ENCODE results near the gene PGLYRP3.

PGLYRP3 gene

GRCh38 chr1:153341431-153341934 lies 28.7 kb upstream of the PGLYRP3 start:
- no peak overlapping the region for H2AFZ ChIP-seq
- H3K4me2 ChIP-seq (ENCODE audit: low read length): no peak overlapping the region
- H3K27me3 ChIP-seq (ENCODE audit: control insufficient read depth, insufficient read depth, low read length): no peaks in the 10 kb centered on the region
- no peak overlapping the region for H3K27ac ChIP-seq
- no peaks in the 10 kb centered on the region for H3K4me1 ChIP-seq
- no peak for TF ChIP-seq CTCF (IDR thresholded peaks at IDR 0.05)
- no peak overlapping the region for H3K9ac ChIP-seq
- H3K9me3 ChIP-seq (ENCODE audit: control insufficient read depth, low read length): no peaks in the 10 kb centered on the region
- H3K4me3 ChIP-seq (ENCODE audit: low read depth, low read length): no peak overlapping the region
- no peaks in the 10 kb centered on the region for H3K36me3 ChIP-seq (ENCODE audit: control insufficient read depth, insufficient read depth, low read length)
- H3K79me2 ChIP-seq: no peaks in the 10 kb centered on the region

GRCh38 chr1:153340356-153340755 lies 27.6 kb upstream of the PGLYRP3 start:
- Histone ChIP-seq H3K36me3 (ENCODE audit: control insufficient read depth, insufficient read depth, low read length) (no peaks in the 10 kb centered on the region), H3K9me3 (ENCODE audit: control insufficient read depth, low read length) (no peaks in the 10 kb centered on the region), H3K27me3 (ENCODE audit: control insufficient read depth, insufficient read depth, low read length) (no peaks in the 10 kb centered on the region), H3K79me2 (no peaks in the 10 kb centered on the region), H3K4me1 (no peaks in the 10 kb centered on the region), H3K9ac (no peak overlapping the region), H3K27ac (no peak overlapping the region), H2AFZ (no peak overlapping the region), H3K4me2 (ENCODE audit: low read length) (no peak overlapping the region), H3K4me3 (ENCODE audit: low read depth, low read length) (no peak overlapping the region)
- no peak for TF ChIP-seq CTCF (IDR thresholded peaks at IDR 0.05)

GRCh38 chr1:153339802-153340201 lies 27.1 kb upstream of the PGLYRP3 start:
- Histone ChIP-seq H3K4me2 (ENCODE audit: low read length) (no peak overlapping the region), H3K9ac (no peak overlapping the region), H3K9me3 (ENCODE audit: control insufficient read depth, low read length) (no peaks in the 10 kb centered on the region), H3K27ac (no peak overlapping the region), H3K27me3 (ENCODE audit: control insufficient read depth, insufficient read depth, low read length) (no peaks in the 10 kb centered on the region), H3K4me3 (ENCODE audit: low read depth, low read length) (no peak overlapping the region), H3K4me1 (no peaks in the 10 kb centered on the region), H3K79me2 (no peaks in the 10 kb centered on the region), H2AFZ (no peak overlapping the region), H3K36me3 (ENCODE audit: control insufficient read depth, insufficient read depth, low read length) (no peaks in the 10 kb centered on the region)
- TF ChIP-seq CTCF (IDR thresholded peaks at IDR 0.05): no peak

GRCh38 chr1:153337980-153338853 lies 25.5 kb upstream of the PGLYRP3 start:
- no peaks in the 10 kb centered on the region for H3K4me1 ChIP-seq
- no peaks in the 10 kb centered on the region for H3K36me3 ChIP-seq (ENCODE audit: control insufficient read depth, insufficient read depth, low read length)
- no peak for TF ChIP-seq CTCF (IDR thresholded peaks at IDR 0.05)

More at GRCh38 chr1:153337980-153338853, 25.5 kb upstream of the PGLYRP3 start:
- Histone ChIP-seq H2AFZ (no peak overlapping the region), H3K9me3 (ENCODE audit: control insufficient read depth, low read length) (no peaks in the 10 kb centered on the region), H3K9ac (no peak overlapping the region), H3K4me3 (ENCODE audit: low read depth, low read length) (no peak overlapping the region), H3K27me3 (ENCODE audit: control insufficient read depth, insufficient read depth, low read length) (no peaks in the 10 kb centered on the region), H3K79me2 (no peaks in the 10 kb centered on the region), H3K4me2 (ENCODE audit: low read length) (no peak overlapping the region), H3K27ac (no peak overlapping the region)

Measured in parathyroid adenoma (tissue), 2 donors.